Measurements from ENCODE around the gene SLC25A39. TPM values are rescaled to one million over a fixed set of nuclear protein-coding genes. Genes with fewer than 3 reads are reported as not detected.

Gene SLC25A39
- total and polyA plus RNA-seq, 9 of the 15 experiments (the other 6 are each of a cell fraction or from before 2014, with no cell fraction given), result 4.8 to 267 (median 140) TPM

DNA sequence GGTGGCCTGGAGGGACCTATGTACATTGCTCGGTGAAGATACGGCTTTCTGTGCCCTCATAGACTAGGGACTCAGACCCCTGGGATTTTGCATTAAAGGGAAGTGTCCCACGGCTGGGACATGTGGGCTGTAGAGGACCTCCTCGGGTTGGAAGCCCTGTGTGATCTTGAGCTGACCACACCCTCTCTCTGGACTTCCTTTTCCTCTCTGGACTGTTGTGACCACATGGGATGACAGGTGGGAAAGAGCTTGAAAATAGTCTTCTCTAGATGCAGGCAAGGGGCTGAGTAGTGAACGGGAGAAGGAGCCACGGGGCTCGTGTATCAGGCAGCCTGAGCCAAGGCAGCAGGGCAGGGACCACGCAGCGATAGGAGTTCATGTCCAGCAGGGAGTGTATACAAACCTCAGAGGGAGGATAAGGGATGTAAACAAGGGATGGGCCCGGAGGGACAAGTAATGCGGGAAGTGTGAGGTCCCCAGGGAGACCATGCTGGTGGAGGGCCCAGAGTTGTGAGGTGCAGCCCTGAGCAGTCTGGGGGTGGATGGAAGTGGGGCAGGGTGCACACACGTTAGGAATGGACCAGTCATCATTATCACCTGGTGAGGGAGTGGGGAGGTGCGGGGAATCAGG, 52.2 kb downstream of the SLC25A39 start:
- H3K36me3 ChIP-seq (ENCODE audit: control insufficient read depth, insufficient read depth, low read length), result no peaks in the 10 kb centered on the region
- H3K79me2 ChIP-seq (ENCODE audit: control insufficient read depth, insufficient read depth, low read length), result no peaks in the 10 kb centered on the region
- H2AFZ ChIP-seq (ENCODE audit: low read depth, low read length), result peak overlapping the region; percentile 64
- H3K4me3 ChIP-seq, result no peak overlapping the region
- peak overlapping the region in 1 of 2 experiments; percentile 10; a peak in 2 of 4 replicates for H3K9ac ChIP-seq (ENCODE audit: insufficient read depth in 1 of 2, low read depth in 2 of 2, low read length in 2 of 2)
- FAIRE-seq, result peak; percentile 19
- no peaks in the 10 kb centered on the region for H4K20me1 ChIP-seq (replicated peaks; ENCODE audit: control insufficient read depth, insufficient read depth, low read length)
- in situ Hi-C loops (cut with MboI) (no loop called here), intact Hi-C loops (cut with micrococcal nuclease) (no loop called here)
- H3K9me3 ChIP-seq (replicated peaks; ENCODE audit: control insufficient read depth, insufficient read depth, low read depth, low read length), result no peaks in the 10 kb centered on the region
- WGBS (ENCODE audit: insufficient coverage, low coverage, missing lambda C conversion rate), result 31% methylated on average over 11 of the region's 13 CpGs
- no TSS peak for BruUV-seq (replicated peaks)
- no peak overlapping the region; the same call in 2 of the 3 replicates for H3K27ac ChIP-seq (ENCODE audit: extremely low read depth, low read depth, low read length)
- DNase-seq (ENCODE audit: extremely low read depth in 1 of 4, low spot score in 3 of 4), result no peak
- ATAC-seq, result peak; percentile 27
- H3K4me1 ChIP-seq (replicated peaks in 1 of 2; ENCODE audit: control insufficient read depth in 2 of 2, insufficient read depth in 2 of 2, low read length in 2 of 2), result peaks cover 33 to 48% of the 10 kb centered on the region in 2 experiments
- H3K4me2 ChIP-seq (ENCODE audit: insufficient read depth, low read length), result peak overlapping the region; percentile 42; the same call in 1 of the 2 replicates
- POLR2A ChIA-PET, result interaction anchor here (0.8 to 1.2 kb wide), 3 partner anchors 9 to 108 kb away, joined by 3 to 4 read pairs (median 3); no protein-coding TSS in a partner anchor
- no peaks in the 10 kb centered on the region for H3K9me1 ChIP-seq (ENCODE audit: control insufficient read depth, insufficient read depth, low read length)
- no peaks in the 10 kb centered on the region for H3K27me3 ChIP-seq (ENCODE audit: control insufficient read depth in 2 of 2, insufficient read depth in 2 of 2, low read length in 2 of 2)
- CTCF ChIA-PET (ENCODE audit: low intra/inter-chr PET ratio), result no interaction called here
- no peak for TF ChIP-seq CC2D1A (IDR thresholded peaks at IDR 0.05)
- TF ChIP-seq RBM39 (optimal IDR thresholded peaks at IDR 0.05; ENCODE audit: low read depth, low read length), result no peak
- no peak for TF ChIP-seq SRSF1 (IDR thresholded peaks at IDR 0.05; ENCODE audit: low read depth, low read length)
- TF ChIP-seq SRSF7 (optimal IDR thresholded peaks at IDR 0.05; ENCODE audit: low read depth, low read length), result no peak
- TF ChIP-seq ASH1L (IDR thresholded peaks at IDR 0.05; ENCODE audit: borderline replicate concordance, low read depth, partially characterized antibody), result no peak
- peak; percentile 11; the same call in 1 of the 2 replicates for TF ChIP-seq ZNF316 (IDR thresholded peaks at IDR 0.05)
- no peak for TF ChIP-seq ARHGAP35 (IDR thresholded peaks at IDR 0.05; ENCODE audit: partially characterized antibody)
- peak; percentile 24; the same call in 1 of the 2 replicates for TF ChIP-seq CTBP1 (IDR thresholded peaks at IDR 0.05; ENCODE audit: borderline replicate concordance)
- no peak for TF ChIP-seq NFXL1 (CRISPR knock-in tag; IDR thresholded peaks at IDR 0.05)
- TF ChIP-seq, protein P1, sequence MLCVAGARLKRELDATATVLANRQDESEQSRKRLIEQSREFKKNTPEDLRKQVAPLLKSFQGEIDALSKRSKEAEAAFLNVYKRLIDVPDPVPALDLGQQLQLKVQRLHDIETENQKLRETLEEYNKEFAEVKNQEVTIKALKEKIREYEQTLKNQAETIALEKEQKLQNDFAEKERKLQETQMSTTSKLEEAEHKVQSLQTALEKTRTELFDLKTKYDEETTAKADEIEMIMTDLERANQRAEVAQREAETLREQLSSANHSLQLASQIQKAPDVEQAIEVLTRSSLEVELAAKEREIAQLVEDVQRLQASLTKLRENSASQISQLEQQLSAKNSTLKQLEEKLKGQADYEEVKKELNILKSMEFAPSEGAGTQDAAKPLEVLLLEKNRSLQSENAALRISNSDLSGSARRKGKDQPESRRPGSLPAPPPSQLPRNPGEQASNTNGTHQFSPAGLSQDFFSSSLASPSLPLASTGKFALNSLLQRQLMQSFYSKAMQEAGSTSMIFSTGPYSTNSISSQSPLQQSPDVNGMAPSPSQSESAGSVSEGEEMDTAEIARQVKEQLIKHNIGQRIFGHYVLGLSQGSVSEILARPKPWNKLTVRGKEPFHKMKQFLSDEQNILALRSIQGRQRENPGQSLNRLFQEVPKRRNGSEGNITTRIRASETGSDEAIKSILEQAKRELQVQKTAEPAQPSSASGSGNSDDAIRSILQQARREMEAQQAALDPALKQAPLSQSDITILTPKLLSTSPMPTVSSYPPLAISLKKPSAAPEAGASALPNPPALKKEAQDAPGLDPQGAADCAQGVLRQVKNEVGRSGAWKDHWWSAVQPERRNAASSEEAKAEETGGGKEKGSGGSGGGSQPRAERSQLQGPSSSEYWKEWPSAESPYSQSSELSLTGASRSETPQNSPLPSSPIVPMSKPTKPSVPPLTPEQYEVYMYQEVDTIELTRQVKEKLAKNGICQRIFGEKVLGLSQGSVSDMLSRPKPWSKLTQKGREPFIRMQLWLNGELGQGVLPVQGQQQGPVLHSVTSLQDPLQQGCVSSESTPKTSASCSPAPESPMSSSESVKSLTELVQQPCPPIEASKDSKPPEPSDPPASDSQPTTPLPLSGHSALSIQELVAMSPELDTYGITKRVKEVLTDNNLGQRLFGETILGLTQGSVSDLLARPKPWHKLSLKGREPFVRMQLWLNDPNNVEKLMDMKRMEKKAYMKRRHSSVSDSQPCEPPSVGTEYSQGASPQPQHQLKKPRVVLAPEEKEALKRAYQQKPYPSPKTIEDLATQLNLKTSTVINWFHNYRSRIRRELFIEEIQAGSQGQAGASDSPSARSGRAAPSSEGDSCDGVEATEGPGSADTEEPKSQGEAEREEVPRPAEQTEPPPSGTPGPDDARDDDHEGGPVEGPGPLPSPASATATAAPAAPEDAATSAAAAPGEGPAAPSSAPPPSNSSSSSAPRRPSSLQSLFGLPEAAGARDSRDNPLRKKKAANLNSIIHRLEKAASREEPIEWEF (CRISPR knock-in tag; IDR thresholded peaks at IDR 0.05), result no peak
- TF ChIP-seq HMGN3 (IDR thresholded peaks at IDR 0.05; ENCODE audit: borderline replicate concordance, extremely low read depth, insufficient read length, low read depth, low read length), result no peak
- TF ChIP-seq, protein P2, sequence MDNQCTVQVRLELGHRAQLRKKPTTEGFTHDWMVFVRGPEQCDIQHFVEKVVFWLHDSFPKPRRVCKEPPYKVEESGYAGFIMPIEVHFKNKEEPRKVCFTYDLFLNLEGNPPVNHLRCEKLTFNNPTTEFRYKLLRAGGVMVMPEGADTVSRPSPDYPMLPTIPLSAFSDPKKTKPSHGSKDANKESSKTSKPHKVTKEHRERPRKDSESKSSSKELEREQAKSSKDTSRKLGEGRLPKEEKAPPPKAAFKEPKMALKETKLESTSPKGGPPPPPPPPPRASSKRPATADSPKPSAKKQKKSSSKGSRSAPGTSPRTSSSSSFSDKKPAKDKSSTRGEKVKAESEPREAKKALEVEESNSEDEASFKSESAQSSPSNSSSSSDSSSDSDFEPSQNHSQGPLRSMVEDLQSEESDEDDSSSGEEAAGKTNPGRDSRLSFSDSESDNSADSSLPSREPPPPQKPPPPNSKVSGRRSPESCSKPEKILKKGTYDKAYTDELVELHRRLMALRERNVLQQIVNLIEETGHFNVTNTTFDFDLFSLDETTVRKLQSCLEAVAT (IDR thresholded peaks at IDR 0.05), result no peak
- TF ChIP-seq, protein P3, sequence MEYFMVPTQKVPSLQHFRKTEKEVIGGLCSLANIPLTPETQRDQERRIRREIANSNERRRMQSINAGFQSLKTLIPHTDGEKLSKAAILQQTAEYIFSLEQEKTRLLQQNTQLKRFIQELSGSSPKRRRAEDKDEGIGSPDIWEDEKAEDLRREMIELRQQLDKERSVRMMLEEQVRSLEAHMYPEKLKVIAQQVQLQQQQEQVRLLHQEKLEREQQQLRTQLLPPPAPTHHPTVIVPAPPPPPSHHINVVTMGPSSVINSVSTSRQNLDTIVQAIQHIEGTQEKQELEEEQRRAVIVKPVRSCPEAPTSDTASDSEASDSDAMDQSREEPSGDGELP (CRISPR knock-in tag; IDR thresholded peaks at IDR 0.05; ENCODE audit: borderline replicate concordance), result no peak; the same call in 1 of the 2 replicates
- TF ChIP-seq ZNF282 (CRISPR knock-in tag; IDR thresholded peaks at IDR 0.05), result no peak
- TF ChIP-seq FOXK2 (conservative IDR thresholded peaks at IDR 0.05 in 1 of 2, IDR thresholded peaks at IDR 0.05 in 1 of 2; ENCODE audit: low read depth in 2 of 2), result peak; percentile 70 to 77
- no peak for TF ChIP-seq DNMT1 (IDR thresholded peaks at IDR 0.05)
